ENCODE results near the gene KIAA0513.

- no peak for TF ChIP-seq CTCF (IDR thresholded peaks at IDR 0.05)
- TF ChIP-seq EP300 (IDR thresholded peaks at IDR 0.05) = no peak
- no peak for TF ChIP-seq POLR2A (IDR thresholded peaks at IDR 0.05)
- TF ChIP-seq POLR2AphosphoS5 (IDR thresholded peaks at IDR 0.05) = no peak
Observed at GRCh38 chr16:85092851-85093250, 65.3 kb downstream of the KIAA0513 start.
